Loucy (cell line): ENCODE results near the gene ESRRA.

ENCODE experiments used
- H2AFZ ChIP-seq: fragments of 200-600 bp; sonication (generic); 2 replicates; pipeline ENCODE4 v1.6.0; 2016; ENCODE audit warnings: antibody characterized with exemption, mild to moderate bottlenecking, low read length, moderate library complexity
- H3F3A ChIP-seq: fragments of 200-600 bp; 2 replicates; pipeline ENCODE4 v1.6.0; 2016; ENCODE audit warnings: antibody characterized with exemption, low read depth, mild to moderate bottlenecking
- H3K27me3 ChIP-seq: fragments of 200-600 bp; sonication (generic); 2 replicates; pipeline ENCODE4 v1.6.1; 2014; ENCODE audit warnings: low read length, mild to moderate bottlenecking; ENCODE audit not compliant: insufficient read depth, poor library complexity, severe bottlenecking
- H3K36me3 ChIP-seq: fragments of 200-600 bp; sonication (generic); 2 replicates; pipeline ENCODE4 v1.6.1; 2016; ENCODE audit warnings: low read length; ENCODE audit not compliant: insufficient read depth
- H3K4me1 ChIP-seq: fragments of 200-600 bp; sonication (generic); 2 replicates; pipeline ENCODE4 v1.5.1; 2014; ENCODE audit warnings: low read length, mild to moderate bottlenecking; ENCODE audit not compliant: insufficient read depth, poor library complexity, severe bottlenecking
- H3K4me2 ChIP-seq: fragments of 200-600 bp; sonication (generic); 2 replicates; pipeline ENCODE4 v1.6.0; 2014; ENCODE audit warnings: antibody characterized with exemption, low read length, low read depth, mild to moderate bottlenecking; ENCODE audit not compliant: poor library complexity, severe bottlenecking
- H3K4me3 ChIP-seq: fragments of 200-600 bp; sonication (generic); 2 replicates; pipeline ENCODE4 v1.5.1; 2014; ENCODE audit warnings: low read length, mild to moderate bottlenecking, mixed read lengths; ENCODE audit not compliant: poor library complexity, severe bottlenecking
- H3K79me2 ChIP-seq: fragments of 200-600 bp; sonication (generic); 2 replicates; pipeline ENCODE4 v1.6.1; 2014; ENCODE audit warnings: low read length; ENCODE audit not compliant: insufficient read depth
- H3K9ac ChIP-seq: fragments of 200-600 bp; sonication (generic); 2 replicates; pipeline ENCODE4 v1.6.0; 2014; ENCODE audit warnings: mild to moderate bottlenecking, low read depth, low read length, moderate library complexity; ENCODE audit not compliant: poor library complexity, severe bottlenecking
- H3K9me2 ChIP-seq: fragments of 200-600 bp; sonication (generic); replicated peaks from 2 replicates; pipeline ENCODE4 v1.6.1; 2016; ENCODE audit warnings: low read depth, low read length, mixed read lengths
- H3K9me3 ChIP-seq: fragments of 200-600 bp; sonication (generic); 2 replicates; pipeline ENCODE4 v1.6.1; 2014; ENCODE audit warnings: mild to moderate bottlenecking, antibody characterized with exemption, low read length, low read depth; ENCODE audit not compliant: insufficient read depth
- H4K20me1 ChIP-seq: fragments of 200-600 bp; sonication (generic); 2 replicates; pipeline ENCODE4 v1.6.0; 2014; ENCODE audit warnings: antibody characterized with exemption, low read length, mild to moderate bottlenecking; ENCODE audit not compliant: insufficient read depth, poor library complexity, severe bottlenecking
- EZH2phosphoT487 ChIP-seq: fragments of 200-600 bp; IDR thresholded peaks from 2 replicates; pipeline ENCODE4 v1.6.1; 2018; ENCODE audit warnings: antibody characterized with exemption, mild to moderate bottlenecking, moderate library complexity, borderline replicate concordance
- TF ChIP-seq, protein P1 (sequence below): fragments of 200-600 bp; sonication (generic); conservative IDR thresholded peaks from 2 replicates; pipeline ENCODE4 v1.5.1; 2014; ENCODE audit warnings: mild to moderate bottlenecking, antibody characterized with exemption, low read length

ESRRA gene

DNA sequence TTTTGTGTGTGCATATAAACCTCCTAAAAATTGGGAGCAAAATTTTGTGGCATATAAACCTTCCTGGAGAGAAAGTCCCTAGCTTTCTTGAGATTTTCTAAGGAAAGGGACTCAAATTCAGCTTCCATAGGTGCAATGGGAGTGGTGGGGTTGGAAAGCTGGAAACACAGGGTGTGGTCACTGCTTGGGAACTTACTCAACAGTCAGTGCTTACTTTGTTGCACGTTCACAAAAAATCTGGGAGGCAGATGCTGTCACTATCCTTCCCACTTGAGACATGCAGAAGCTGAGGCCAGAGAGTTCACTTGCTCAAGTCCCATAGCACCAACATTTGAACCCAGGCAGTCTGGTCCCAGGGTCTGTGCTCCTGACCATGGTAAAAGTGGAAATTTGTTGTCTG lies 9.1 kb upstream of the ESRRA start:
- H3K4me1 ChIP-seq, result peaks cover 6% of the 10 kb centered on the region
- no peaks in the 10 kb centered on the region for H3K9me2 ChIP-seq
- no peaks in the 10 kb centered on the region for H3K36me3 ChIP-seq
- no peaks in the 10 kb centered on the region for H3K79me2 ChIP-seq
- no peaks in the 10 kb centered on the region for H3F3A ChIP-seq
- no peaks in the 10 kb centered on the region for H4K20me1 ChIP-seq
- H3K27me3 ChIP-seq, result peaks cover 5% of the 10 kb centered on the region
- no peak overlapping the region for H3K9ac ChIP-seq
- H3K4me3 ChIP-seq, result no peak overlapping the region
- H3K9me3 ChIP-seq, result no peaks in the 10 kb centered on the region
- H3K4me2 ChIP-seq, result no peak overlapping the region
- no peak overlapping the region for H2AFZ ChIP-seq
- no peak for TF ChIP-seq EZH2phosphoT487
- TF ChIP-seq, protein P1, sequence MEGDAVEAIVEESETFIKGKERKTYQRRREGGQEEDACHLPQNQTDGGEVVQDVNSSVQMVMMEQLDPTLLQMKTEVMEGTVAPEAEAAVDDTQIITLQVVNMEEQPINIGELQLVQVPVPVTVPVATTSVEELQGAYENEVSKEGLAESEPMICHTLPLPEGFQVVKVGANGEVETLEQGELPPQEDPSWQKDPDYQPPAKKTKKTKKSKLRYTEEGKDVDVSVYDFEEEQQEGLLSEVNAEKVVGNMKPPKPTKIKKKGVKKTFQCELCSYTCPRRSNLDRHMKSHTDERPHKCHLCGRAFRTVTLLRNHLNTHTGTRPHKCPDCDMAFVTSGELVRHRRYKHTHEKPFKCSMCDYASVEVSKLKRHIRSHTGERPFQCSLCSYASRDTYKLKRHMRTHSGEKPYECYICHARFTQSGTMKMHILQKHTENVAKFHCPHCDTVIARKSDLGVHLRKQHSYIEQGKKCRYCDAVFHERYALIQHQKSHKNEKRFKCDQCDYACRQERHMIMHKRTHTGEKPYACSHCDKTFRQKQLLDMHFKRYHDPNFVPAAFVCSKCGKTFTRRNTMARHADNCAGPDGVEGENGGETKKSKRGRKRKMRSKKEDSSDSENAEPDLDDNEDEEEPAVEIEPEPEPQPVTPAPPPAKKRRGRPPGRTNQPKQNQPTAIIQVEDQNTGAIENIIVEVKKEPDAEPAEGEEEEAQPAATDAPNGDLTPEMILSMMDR, result no peak

DNA sequence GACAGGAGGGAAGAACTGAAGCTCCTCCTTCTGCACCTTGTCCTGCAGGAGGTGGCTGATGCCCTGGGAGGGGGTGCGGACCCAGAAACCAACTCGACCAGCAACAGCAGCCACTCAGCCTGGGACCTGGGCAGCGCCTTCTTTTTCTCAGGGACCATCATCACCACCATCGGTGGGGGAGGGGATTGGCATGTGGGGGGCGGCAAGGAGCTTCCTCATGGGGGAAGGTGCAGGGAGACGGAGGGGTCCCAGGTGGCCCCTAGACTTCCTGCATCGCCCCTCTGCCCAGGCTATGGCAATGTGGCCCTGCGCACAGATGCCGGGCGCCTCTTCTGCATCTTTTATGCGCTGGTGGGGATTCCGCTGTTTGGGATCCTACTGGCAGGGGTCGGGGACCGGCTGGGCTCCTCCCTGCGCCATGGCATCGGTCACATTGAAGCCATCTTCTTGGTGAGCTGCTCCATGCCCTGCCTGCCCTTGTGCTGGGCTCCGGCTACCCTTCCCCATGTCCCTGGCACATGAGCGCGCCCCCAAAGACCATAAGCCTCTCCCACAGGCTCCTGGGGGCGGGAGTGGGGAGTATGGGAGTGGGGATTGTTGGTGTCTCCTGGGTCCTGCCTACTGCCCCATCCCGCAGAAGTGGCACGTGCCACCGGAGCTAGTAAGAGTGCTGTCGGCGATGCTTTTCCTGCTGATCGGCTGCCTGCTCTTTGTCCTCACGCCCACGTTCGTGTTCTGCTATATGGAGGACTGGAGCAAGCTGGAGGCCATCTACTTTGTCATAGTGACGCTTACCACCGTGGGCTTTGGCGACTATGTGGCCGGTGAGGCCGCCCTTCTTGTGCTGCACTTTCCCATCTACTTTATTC lies 8.3 kb upstream of the ESRRA start:
- no peak for TF ChIP-seq EZH2phosphoT487
- TF ChIP-seq, protein P1, result no peak
- H3K36me3 ChIP-seq, result no peaks in the 10 kb centered on the region
- no peaks in the 10 kb centered on the region for H4K20me1 ChIP-seq
- H2AFZ ChIP-seq, result no peak overlapping the region
- H3K9me3 ChIP-seq, result no peaks in the 10 kb centered on the region
- H3K9ac ChIP-seq, result no peak overlapping the region
- no peaks in the 10 kb centered on the region for H3K79me2 ChIP-seq
- H3K4me3 ChIP-seq, result no peak overlapping the region
- H3K4me2 ChIP-seq, result no peak overlapping the region
- peaks cover 6% of the 10 kb centered on the region for H3K4me1 ChIP-seq
- H3K27me3 ChIP-seq, result peaks cover 5% of the 10 kb centered on the region
- H3F3A ChIP-seq, result no peaks in the 10 kb centered on the region
- no peaks in the 10 kb centered on the region for H3K9me2 ChIP-seq

DNA sequence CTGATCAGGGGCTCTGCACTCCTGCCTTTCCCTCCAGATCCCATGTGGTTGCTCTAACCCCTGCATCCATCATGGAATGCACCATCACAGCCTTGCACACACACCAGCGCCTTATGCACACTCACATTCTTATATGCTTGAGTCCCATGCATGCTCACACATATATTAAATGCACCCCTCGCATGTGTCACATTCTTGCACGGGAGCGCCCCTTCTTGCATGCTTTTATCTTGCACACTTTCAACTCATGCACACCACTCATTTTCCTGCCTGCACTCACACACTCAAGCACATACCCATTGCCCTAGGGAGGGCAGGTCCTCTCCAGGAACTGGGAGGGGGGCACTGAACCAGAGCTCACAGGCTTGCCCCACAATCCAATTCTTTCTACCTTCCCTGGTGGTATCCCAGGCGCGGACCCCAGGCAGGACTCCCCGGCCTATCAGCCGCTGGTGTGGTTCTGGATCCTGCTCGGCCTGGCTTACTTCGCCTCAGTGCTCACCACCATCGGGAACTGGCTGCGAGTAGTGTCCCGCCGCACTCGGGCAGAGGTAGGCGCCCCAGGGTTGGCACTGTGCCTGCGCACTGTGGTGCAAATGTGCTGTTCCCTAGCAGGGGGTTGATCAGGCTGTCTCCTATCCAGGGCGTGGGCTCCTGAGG lies 7.5 kb upstream of the ESRRA start:
- H3K27me3 ChIP-seq, result peaks cover 5% of the 10 kb centered on the region
- H3F3A ChIP-seq, result no peaks in the 10 kb centered on the region
- no peak overlapping the region for H3K9ac ChIP-seq
- no peaks in the 10 kb centered on the region for H3K79me2 ChIP-seq
- TF ChIP-seq, protein P1, result no peak
- TF ChIP-seq EZH2phosphoT487, result no peak
- no peak overlapping the region for H2AFZ ChIP-seq
- no peak overlapping the region for H3K4me3 ChIP-seq
- H3K4me1 ChIP-seq, result peaks cover 6% of the 10 kb centered on the region
- H3K4me2 ChIP-seq, result no peak overlapping the region
- H3K9me3 ChIP-seq, result no peaks in the 10 kb centered on the region
- no peaks in the 10 kb centered on the region for H3K9me2 ChIP-seq
- H3K36me3 ChIP-seq, result no peaks in the 10 kb centered on the region
- H4K20me1 ChIP-seq, result no peaks in the 10 kb centered on the region
